K562 (cell line): ENCODE data around the gene MBD6. TPM values are rescaled to one million over a fixed set of nuclear protein-coding genes. Genes with fewer than 3 reads are reported as not detected.

Experiments
- E4F1 ChIP-seq: fragments of 250-450 bp; sonication (Bioruptor Pico); IDR thresholded peaks from 2 replicates; pipeline ENCODE4 v1.5.0; 2021; ENCODE audit warnings: mild to moderate bottlenecking, borderline replicate concordance
- ELF1 ChIP-seq: fragments of 200-800 bp; sonication (Bioruptor generic); IDR thresholded peaks from 2 replicates; pipeline ENCODE4 v1.6.1; 2016; ENCODE audit warnings: missing genetic modification characterization, missing compliant biosample characterization
- ETV6 ChIP-seq, 3 experiments: fragments of 150-350 bp in 1 of 3; sonication (generic) in 1 of 3; formaldehyde crosslinking in 1 of 3; IDR thresholded peaks; 2 replicates each; pipeline versions ENCODE4 v1.6.1 to v1.8.0; 2014 to 2022; ENCODE audit warnings: borderline replicate concordance in 2 of 3, low read depth in 2 of 3, antibody characterized with exemption in 1 of 3, low read length in 1 of 3, mild to moderate bottlenecking in 1 of 3, missing genetic modification reagents in 1 of 3
- HOMEZ ChIP-seq: fragments of 250-450 bp; sonication (Bioruptor Pico); IDR thresholded peaks from 2 replicates; pipeline ENCODE4 v1.4.0; 2020; ENCODE audit warnings: mild to moderate bottlenecking, moderate library complexity
- HSF4 ChIP-seq: fragments of 250-450 bp; sonication (Bioruptor Pico); IDR thresholded peaks from 2 replicates; pipeline ENCODE4 v2.1.2; 2022; ENCODE audit warnings: mild to moderate bottlenecking, moderate library complexity, borderline replicate concordance
- MAFG ChIP-seq: fragments of 450-650 bp; conservative IDR thresholded peaks from 2 replicates; pipeline ENCODE4 v1.6.1; 2016; ENCODE audit warnings: missing genetic modification characterization, missing compliant biosample characterization
- PKNOX1 ChIP-seq: fragments of 450-650 bp; IDR thresholded peaks from 2 replicates; pipeline ENCODE4 v1.6.1; 2016
- RAD51 ChIP-seq: fragments of 450-650 bp; IDR thresholded peaks from 2 replicates; pipeline ENCODE4 v1.7.1; 2016; ENCODE audit warnings: low read depth, mild to moderate bottlenecking, borderline replicate concordance
- SIRT6 ChIP-seq: IDR thresholded peaks from one replicate; pipeline ENCODE4 v1.6.1; 2012; ENCODE audit warnings: low read depth, mild to moderate bottlenecking, control low read depth, inconsistent platforms, low read length, moderate library complexity
- ZBTB33 ChIP-seq: sonication (generic); formaldehyde crosslinking; IDR thresholded peaks from 2 replicates; pipeline ENCODE4 v1.8.1; 2023; ENCODE audit warnings: mild to moderate bottlenecking, missing genetic modification reagents
- ZMIZ1 ChIP-seq, 2 experiments: fragments of 150-350 bp in 1 of 2; IDR thresholded peaks; 2 replicates each; pipeline ENCODE4 v1.6.1; 2012 to 2016; ENCODE audit warnings: low read depth in 2 of 2, low read length in 2 of 2, mild to moderate bottlenecking in 1 of 2, moderate library complexity in 1 of 2
- ZNF277 ChIP-seq: fragments of 250-450 bp; sonication (Bioruptor Pico); IDR thresholded peaks from 2 replicates; pipeline ENCODE4 v1.8.0; 2022; ENCODE audit warnings: inconsistent platforms, mild to moderate bottlenecking, moderate library complexity, borderline replicate concordance
- ZNF551 ChIP-seq: fragments of 250-450 bp; sonication (Bioruptor Pico); IDR thresholded peaks from 2 replicates; pipeline ENCODE4 v1.5.0; 2021; ENCODE audit warnings: mild to moderate bottlenecking, moderate library complexity
- polyA plus RNA-seq, 8 experiments: library from polyadenylated mRNA; depleted of rRNA in 4 of 8; stranded (reverse) in 5 of 8; unstranded in 3 of 8; fragments of >200 nt; fragmentation: Nextera tagmentation in 2 of 8; fragmentation: Illumina TruSeq in 1 of 8; extraction: Ambion mirVana in 2 of 8; extraction: Trizol in 1 of 8; gene quantifications; 2 replicates each; pipeline versions ENCODE4 v1.2.1 to v1.2.3, GENCODE V29; 2011 to 2014; ENCODE audit warnings: inconsistent platforms in 1 of 8, missing spikeins in 1 of 8
- total RNA-seq, 7 experiments: library from RNA; depleted of rRNA in 6 of 7; stranded (reverse); fragments of >200 nt in 6 of 7; fragmentation: Illumina TruSeq in 2 of 7; extraction: Trizol in 2 of 7; gene quantifications; 2 replicates each; pipeline versions ENCODE4 v1.2.1 to v1.2.3, GENCODE V29; 2011 to 2021; ENCODE audit warnings: low replicate concordance in 1 of 7

MBD6 gene
- total and polyA plus RNA-seq, 9 of the 15 experiments (the other 6 are each of a cell fraction or from before 2014, with no cell fraction given), result 2.0 to 54.8 (median 3.8) TPM

- peak in 1 of 2 experiments; percentile 83; a peak in 2 of 4 replicates for TF ChIP-seq ZMIZ1 (IDR thresholded peaks at IDR 0.05; ENCODE audit: low read depth in 2 of 2, low read length in 2 of 2)
- 0 out of 2 replicates have a peak, but pooled peaks have one; percentile 10 for TF ChIP-seq HOMEZ
- TF ChIP-seq ELF1 (tag), result peak; percentile 90
- no peak for TF ChIP-seq ZNF551
- no peak for TF ChIP-seq HSF4
- TF ChIP-seq RAD51, result no peak
- no peak for TF ChIP-seq MAFG (tag)
- 0 out of 4 replicates have a peak, but pooled peaks of 1 of the 2 experiments have one; percentile 53 for TF ChIP-seq ETV6 (IDR thresholded peaks at IDR 0.05; ENCODE audit: borderline replicate concordance in 1 of 2, low read depth in 2 of 2, low read length in 1 of 2)
- no peak for TF ChIP-seq ETV6 (CRISPR knock-in tag; IDR thresholded peaks at IDR 0.05; ENCODE audit: borderline replicate concordance)
- TF ChIP-seq PKNOX1, result peak; percentile 72
- no peak for TF ChIP-seq ZBTB33 (CRISPR knock-in tag)
- TF ChIP-seq SIRT6, result no peak
- no peak for TF ChIP-seq E4F1 (CRISPR knock-in tag)
- TF ChIP-seq ZNF277, result no peak
Observed at GRCh38 chr12:57539134-57539768, 16.6 kb downstream of the MBD6 start (continued).
